NCI-H345 (cell line): ENCODE data around the gene PCSK4.
"Not testable (repeated sequence)": the region's sequence is repeated elsewhere in the genome, so short reads cannot be mapped to it uniquely, and the experiment has no call there.

Experiments
- DNase-seq: peaks from one replicate; lab custom pipeline; 2025; lab: John Stamatoyannopoulos, UW

PCSK4 gene

DNA sequence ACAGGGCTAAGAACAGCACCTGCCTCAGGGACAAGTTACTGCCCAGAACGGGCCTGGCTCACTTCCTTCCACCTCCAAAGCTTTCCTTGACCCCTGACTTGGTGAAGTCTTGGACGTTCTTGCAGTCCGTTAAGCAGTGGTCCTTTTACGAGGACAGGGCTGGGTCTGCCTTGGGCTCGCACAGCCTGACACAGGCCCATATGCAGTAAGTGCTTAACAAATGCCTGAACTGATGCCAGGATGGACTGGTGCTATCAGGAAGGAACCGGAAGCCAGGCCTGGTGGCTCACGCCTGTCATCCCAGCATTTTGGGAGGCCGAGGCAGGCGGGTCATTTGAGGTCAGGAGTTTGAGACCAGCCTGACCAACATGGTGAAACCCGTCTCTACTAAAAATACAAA lies 31.9 kb upstream of the PCSK4 start:
- DNase-seq: no peak

GRCh38 chr19:1521636-1522035 lies 31.5 kb upstream of the PCSK4 start:
- DNase-seq: no peak

- DNase-seq: no peak
Observed at GRCh38 chr19:1520203-1520780, 30.1 kb upstream of the PCSK4 start.

- not testable (repeated sequence) for DNase-seq
Observed at GRCh38 chr19:1519802-1520201, 29.7 kb upstream of the PCSK4 start.

GRCh38 chr19:1518471-1518870 lies 28.3 kb upstream of the PCSK4 start:
- no peak for DNase-seq

DNA sequence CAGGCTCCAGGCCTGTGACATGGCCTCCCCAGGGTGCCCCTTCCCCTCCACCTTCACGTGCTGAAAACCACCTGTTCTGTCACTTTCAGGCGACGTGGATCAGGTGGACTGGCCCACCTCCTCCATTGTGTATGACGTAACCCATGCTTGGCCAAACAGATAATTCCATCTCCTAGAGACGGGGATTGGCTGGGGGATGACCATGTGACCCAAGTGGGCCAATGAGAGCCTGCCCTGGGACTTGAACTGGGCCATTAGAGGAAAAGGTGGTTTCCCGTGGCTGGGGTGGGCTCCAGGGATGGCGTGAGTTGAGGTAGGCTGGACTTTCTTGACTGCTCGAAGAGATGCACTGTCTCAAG lies 26.2 kb upstream of the PCSK4 start:
- DNase-seq: no peak

DNA sequence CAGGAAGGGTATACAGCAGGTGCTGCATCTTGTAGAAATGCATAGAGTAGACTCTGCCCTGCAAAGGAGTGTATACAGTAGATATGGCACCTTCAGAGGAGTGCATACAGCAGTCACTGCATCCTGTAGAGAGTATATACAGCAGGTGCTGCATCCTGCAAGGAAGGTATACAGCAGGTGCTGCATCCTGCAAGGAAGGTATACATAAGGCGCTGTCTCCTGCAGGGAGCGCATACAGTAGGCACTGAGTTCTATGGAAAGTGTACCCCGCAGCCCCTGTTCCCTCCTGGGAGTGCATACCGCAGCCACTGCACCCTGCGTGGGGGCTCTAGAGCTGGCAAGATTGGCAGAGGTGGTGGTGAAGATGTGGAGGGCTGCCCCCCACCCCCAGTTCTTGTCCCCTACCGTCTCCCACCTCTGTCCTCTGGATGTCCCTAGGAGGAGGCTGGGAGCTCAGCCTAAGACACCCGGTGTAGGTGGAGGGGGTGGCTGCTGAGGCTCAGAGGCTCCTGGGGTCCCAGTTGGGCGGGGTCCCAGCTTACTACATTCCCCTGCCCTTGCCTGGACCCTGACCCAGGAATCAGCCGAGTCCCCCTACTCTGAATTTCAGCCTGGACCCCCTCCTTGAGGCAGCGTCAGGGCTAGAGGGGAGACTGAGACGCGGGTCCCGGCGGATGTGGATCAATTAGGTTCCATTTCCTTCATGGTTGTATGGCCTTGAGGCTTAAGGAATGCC lies 25.0 kb upstream of the PCSK4 start:
- DNase-seq: no peak

GRCh38 chr19:1514295-1514661 lies 24.1 kb upstream of the PCSK4 start:
- DNase-seq: no peak

DNA sequence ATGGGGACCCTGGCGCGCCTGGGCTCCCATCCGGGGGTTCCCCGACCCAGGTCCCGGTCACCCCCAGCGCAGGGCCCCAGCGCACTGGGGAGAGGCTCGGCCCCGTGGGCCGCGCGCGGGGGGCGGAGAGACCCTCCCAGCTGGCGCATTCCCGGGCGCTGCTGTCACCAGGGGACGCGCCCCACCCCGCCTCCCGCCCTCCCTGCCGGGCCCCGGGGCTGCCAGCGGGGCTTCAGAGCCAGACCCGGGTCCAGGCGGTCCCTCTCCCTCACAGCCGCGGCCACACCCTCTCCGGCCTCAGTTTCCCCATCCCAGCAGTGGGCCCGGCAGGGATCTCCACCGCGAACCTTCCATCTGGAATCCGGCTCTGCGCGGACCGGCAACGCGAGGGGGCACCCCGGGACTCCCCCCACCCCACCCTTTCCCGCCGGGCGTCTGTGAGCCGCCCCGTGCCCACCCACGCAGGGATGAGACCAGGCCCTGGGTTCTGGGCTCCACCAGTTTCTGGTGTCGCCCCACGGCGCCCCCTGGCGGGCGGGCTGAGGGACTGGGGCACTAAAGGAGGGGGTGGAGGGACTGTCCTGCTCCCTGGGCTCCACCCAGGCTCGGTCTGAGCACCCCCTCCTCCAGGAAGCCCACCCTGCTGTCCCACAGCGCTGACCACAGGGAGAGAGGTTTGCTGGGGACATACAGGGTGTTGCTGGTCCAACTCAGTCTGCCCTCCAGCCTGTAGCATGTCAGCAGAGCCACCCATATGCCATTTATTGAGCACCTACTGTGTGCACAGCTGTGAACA lies 23.5 kb upstream of the PCSK4 start:
- DNase-seq: no peak

DNA sequence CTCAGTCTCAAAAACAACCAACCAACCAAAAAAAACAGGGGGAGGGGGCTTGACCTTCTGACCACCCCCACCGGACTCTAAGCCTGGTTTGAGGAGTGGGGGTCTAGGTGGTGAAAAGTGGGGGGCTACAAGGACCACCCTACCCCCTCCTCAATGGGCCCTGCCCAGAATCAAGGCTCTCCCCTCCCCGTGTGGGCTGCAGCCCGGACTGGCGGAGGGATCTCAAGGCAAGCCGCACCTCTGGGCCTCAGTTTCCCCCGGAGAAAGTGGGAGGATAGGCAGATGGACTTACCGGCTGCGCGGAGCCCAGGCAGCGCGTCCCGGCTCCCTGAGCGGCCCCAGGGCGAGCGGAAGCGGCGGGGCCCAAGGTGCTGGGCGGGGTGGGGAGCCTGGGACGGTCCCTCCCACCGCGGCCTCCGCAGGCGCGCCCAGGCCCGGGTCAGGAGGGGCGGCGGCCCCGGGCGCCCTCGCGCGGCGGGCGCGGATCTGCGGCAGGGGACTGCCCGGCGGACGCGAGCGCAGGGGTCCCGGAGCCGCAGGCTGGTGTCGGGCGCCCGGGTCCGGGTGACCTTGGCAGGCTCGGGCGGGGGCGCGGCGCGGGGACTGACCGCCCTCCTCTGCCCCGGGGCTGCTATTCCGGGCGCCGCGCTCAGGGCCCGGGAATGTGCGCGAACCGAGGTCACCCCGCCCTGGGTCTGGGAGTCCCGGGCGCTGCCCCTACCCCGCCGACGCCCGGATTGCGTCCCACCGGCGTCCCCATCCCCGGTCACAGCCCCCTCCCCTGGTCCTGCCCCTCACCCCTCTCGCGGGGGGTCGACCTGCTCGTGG lies 22.7 kb upstream of the PCSK4 start, which contains the start of gene ADAMTSL5:
ADAMTSL5 (minus strand) TSS at position 349 of the 828 bp plus-strand sequence. CDS start 2,076 bp downstream, outside the sequence.
- DNase-seq: no peak

DNA sequence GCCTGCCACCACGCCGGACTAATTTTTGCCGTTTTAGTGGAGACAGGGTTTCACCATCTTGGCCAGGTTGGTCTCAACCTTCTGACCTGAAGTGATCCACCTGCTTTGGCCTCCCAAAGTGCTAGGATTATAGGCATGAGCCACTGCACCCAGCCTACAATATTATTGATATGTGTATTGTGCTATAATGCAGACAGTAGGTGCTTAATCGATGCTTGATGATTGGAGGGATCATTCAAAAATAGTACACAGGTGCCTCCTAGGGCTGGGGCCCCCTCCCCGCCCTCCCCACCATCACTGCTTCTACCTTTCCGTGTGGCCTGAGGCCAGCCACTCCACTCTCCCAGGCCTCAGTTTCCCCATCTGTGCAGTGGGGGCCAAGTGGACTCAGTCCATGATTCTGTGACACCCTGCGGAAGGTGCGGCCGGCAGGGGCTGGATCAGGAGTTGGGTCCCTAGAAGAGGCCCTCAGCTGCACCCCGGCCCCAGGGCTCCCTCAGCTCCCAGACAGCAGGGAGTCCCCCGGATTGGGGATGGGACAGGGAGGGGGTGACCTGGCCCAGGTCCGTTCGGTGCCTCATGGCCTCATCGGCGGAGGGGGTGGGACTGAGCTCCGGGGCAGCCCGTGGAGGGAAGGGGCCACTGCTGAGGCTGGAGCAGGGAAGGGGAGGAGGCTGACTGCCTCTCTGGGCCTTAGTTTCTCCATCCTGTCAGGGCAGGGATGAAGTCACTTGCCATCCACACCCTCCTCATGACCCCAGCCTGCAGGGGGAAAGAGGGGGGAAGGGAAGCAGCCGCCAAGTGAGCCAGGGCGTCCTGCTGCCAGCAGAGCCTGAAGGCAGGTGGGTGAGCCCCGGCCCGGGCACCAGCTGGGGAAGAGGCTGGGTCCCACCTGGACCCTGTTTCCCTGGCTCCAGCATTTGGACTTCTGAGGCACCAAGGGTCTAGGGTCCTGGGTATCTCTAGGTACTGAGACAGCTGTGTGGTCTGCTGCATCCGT lies 21.5 kb upstream of the PCSK4 start:
- DNase-seq: no peak

DNA sequence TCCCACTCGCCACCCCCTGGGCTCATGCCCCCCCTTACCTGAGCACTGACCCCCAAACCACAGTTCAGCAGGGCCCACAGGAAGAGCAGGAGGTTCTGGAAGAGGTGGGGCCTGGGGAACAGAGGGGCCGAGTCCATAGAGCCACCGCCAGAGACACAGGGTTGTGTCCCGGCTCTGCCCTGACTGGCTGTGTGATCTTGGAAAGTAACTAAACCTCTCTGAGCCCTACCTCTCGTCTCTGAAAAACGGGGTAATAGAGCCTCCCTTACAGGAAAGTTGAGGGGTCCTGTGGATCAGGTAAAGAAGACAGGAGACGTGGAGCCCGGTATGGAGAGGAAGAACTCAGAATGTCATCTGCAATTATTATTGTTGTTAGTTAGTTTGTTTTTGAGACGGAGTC lies 20.7 kb upstream of the PCSK4 start:
- DNase-seq: no peak

DNA sequence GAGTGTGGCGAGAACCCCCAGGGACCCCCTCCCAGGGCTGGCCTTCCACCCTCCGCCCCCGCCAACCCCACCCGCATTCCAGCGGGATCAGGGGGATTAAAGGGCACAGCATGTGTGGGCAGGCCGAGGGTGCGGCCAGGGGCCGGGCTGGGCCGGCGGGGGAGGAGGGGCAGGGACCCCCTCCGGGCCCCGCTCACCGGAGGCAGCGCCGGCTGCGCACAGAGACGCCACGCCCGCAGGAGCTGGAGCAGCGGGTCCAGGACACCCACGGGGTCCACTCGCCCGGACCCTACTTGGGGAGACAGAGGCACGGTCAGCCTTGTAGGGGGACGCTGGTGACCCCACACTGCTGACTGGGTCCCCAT lies 20.3 kb upstream of the PCSK4 start:
- no peak for DNase-seq

DNA sequence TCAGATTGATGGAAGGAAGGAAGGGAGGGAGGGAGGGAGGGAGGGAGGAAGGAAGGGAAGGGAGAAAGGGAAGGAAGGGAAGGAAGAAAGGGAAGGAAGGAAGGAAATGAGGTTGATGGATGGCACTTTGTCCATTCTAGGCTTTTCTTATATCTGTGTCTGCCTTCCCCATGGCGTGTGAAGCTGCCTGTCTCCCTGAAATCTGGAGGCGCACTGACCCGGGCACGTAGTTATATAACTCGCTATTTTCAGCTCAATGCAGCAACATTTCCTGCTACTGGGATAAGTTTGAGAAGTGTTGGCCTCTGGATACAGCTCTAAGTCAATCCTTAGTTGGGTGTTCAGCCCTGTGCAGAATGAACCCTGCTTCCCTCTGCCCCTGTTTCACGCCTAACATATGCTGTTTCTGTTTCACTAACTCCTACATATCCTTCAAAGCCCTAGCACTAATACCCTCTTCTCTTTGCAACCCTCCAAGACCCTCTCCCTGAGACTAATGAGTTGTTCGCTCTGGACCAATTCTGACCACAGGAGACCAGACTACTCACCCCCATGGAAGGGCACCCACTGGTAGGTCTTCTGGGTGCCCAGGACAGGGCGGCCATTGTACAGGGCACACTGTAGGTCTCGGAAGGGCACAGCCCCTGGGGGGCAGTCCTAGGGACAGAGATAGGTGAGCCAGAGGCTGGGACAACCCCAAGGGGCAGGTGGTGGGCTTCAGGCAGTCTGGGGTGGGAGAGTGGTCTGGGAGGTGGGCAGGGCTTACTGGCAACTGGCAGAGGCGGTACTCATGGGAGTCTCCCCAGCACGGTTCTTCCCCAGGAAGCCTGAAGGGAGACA lies 19.7 kb upstream of the PCSK4 start:
- no peak for DNase-seq

GRCh38 chr19:1508507-1508856 lies 18.3 kb upstream of the PCSK4 start:
- DNase-seq: no peak

DNA sequence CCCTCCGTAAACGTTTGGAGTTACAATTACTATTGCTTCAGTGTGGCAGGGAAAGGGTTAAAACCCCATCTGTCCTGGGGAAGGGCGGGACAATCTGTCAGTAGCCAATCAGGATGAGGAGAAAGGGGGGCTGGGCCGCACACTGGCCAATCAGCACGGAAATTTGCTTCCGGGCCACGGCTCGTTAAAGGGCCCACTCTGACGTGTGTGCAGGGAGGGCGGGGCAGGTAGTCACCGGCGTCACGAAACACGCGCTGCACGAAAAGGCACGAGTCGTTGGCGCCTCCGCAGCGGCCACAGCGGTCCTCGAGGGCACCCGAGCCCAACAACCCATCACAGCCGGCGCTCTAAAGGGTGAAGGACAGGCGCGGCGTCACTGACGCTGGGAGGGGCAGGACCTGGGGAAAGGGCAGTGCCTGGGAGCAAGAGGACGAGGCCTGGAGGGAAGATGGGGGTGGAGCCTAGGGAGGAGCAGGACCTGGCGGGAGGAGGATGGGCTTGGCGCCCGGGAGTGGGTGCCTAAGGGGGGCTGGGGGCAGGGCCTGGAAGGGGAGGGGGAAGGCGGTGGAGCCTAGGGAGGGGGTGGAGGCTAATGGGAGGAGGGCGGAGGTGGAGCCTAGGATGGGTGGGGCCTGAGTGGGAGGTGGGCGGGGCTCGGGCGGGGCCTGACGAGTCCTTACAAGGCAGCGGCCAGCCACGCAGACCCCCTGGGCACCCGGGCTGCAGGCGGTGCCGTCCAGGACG lies 17.8 kb upstream of the PCSK4 start:
- DNase-seq: peak; percentile 96

DNA sequence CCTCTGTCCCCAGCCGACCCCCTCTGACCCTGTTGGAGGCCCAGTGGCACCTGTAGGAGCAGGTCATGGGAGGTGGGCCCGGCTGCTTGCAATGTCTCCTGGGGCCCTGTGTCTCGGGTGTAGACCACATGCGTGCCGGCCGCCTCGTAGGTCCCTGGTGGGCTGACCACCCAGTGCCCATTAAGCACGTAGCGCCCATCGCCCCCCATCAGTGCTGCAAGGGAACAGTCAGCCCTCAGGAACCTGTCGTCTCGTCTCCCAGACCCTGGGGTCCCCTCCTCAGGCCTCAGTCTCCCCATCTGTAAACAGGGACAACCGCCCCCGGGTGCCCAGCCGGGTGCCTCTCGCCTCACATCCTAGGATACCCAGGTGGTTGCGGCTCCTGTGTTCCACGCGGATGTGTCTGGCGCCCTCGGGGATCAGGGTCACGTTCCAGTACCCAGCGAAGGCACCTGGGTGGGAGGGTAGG lies 17.1 kb upstream of the PCSK4 start:
- DNase-seq: no peak

- DNase-seq: no peak
Observed at GRCh38 chr19:1505991-1506881, 16.1 kb upstream of the PCSK4 start.
